ENCODE results near the gene TAS1R2. TPM values are rescaled to one million over a fixed set of nuclear protein-coding genes. Genes with fewer than 3 reads are reported as not detected.

The TAS1R2 gene
- total and polyA plus RNA-seq, 9 of the 15 experiments (the other 6 are each of a cell fraction or from before 2014, with no cell fraction given): not detected

- TF ChIP-seq ZNF740 (CRISPR knock-in tag; IDR thresholded peaks at IDR 0.05) (no peak), ZNF740 (tag; IDR thresholded peaks at IDR 0.05) (no peak), CBFB (CRISPR knock-in tag; IDR thresholded peaks at IDR 0.05) (no peak), ZKSCAN1 (IDR thresholded peaks at IDR 0.05; ENCODE audit: low read depth, low read length) (no peak), TBP (optimal IDR thresholded peaks at IDR 0.05; ENCODE audit: low read depth, low read length) (peak; percentile 65), CGGBP1 (CRISPR knock-in tag; IDR thresholded peaks at IDR 0.05) (no peak), MEF2D (tag; conservative IDR thresholded peaks at IDR 0.05; ENCODE audit: low read depth) (peak; percentile 11; the same call in 1 of the 2 replicates), ZNF444 (CRISPR knock-in tag; IDR thresholded peaks at IDR 0.05) (no peak), ZNF239 (CRISPR knock-in tag; IDR thresholded peaks at IDR 0.05) (peak; percentile 18; the same call in 1 of the 2 replicates), DEAF1 (CRISPR knock-in tag; IDR thresholded peaks at IDR 0.05) (no peak), TEAD4 (IDR thresholded peaks at IDR 0.05; ENCODE audit: low read length) (peak; percentile 38; the same call in 1 of the 2 replicates), TEAD4 (CRISPR knock-in tag; IDR thresholded peaks at IDR 0.05; ENCODE audit: borderline replicate concordance) (0 out of 2 replicates have a peak, but pooled peaks have one; percentile 38), ZNF449 (CRISPR knock-in tag; IDR thresholded peaks at IDR 0.05) (no peak), ZMIZ1 (IDR thresholded peaks at IDR 0.05; ENCODE audit: low read depth in 2 of 2, low read length in 2 of 2) (peak in 1 of 2 experiments; percentile 8; a peak in 1 of 4 replicates), NKRF (IDR thresholded peaks at IDR 0.05; ENCODE audit: borderline replicate concordance) (peak; percentile 82; the same call in 1 of the 2 replicates), CHCHD3 (CRISPR knock-in tag; IDR thresholded peaks at IDR 0.05) (no peak), MCM7 (IDR thresholded peaks at IDR 0.05) (no peak), SP1 (CRISPR knock-in tag; IDR thresholded peaks at IDR 0.05) (peak; percentile 89)
These were observed 43.2 kb upstream of the TAS1R2 start, which contains the start of gene ALDH4A1 (continued) for GRCh38 chr1:18902523-18903290.
